H9 (cell line): Measurements from ENCODE around the gene DNAJB6. TPM values are rescaled to one million over a fixed set of nuclear protein-coding genes. Genes with fewer than 3 reads are reported as not detected.

ENCODE experiments used
- DNase-seq: peaks from one replicate; pipeline ENCODE4 v3.0.0-alpha.2; 2017
- H2AFZ ChIP-seq: one replicate; pipeline ENCODE4 v1.6.1; 2013; ENCODE audit warnings: mild to moderate bottlenecking, low read length, control low read depth, moderate library complexity
- H2AK5ac ChIP-seq: 2 replicates; pipeline ENCODE4 v1.6.1; 2013; ENCODE audit warnings: low read length, control low read depth, mixed read lengths; ENCODE audit not compliant: insufficient read length
- H2BK120ac ChIP-seq: one replicate; pipeline ENCODE4 v1.6.1; 2013; ENCODE audit warnings: low read depth, mild to moderate bottlenecking, low read length, control low read depth, inconsistent platforms; ENCODE audit not compliant: poor library complexity, severe bottlenecking
- H2BK12ac ChIP-seq: 2 replicates; pipeline ENCODE4 v1.6.1; 2013; ENCODE audit warnings: low read length, control low read depth, mixed read lengths, low read depth; ENCODE audit not compliant: insufficient read length
- H2BK15ac ChIP-seq: 2 replicates; pipeline ENCODE4 v1.6.1; 2013; ENCODE audit warnings: low read depth, low read length, control low read depth
- H2BK20ac ChIP-seq: one replicate; pipeline ENCODE4 v1.6.1; 2013; ENCODE audit warnings: low read depth, mild to moderate bottlenecking, low read length, control low read depth, inconsistent platforms; ENCODE audit not compliant: poor library complexity, severe bottlenecking
- H2BK5ac ChIP-seq: 2 replicates; pipeline ENCODE4 v1.6.1; 2013; ENCODE audit warnings: low read length, control low read depth, mixed read lengths; ENCODE audit not compliant: insufficient read length
- H3K14ac ChIP-seq: 2 replicates; pipeline ENCODE4 v1.6.1; 2013; ENCODE audit warnings: low read length, control low read depth; ENCODE audit not compliant: insufficient read depth
- H3K18ac ChIP-seq: 2 replicates; pipeline ENCODE4 v1.6.1; 2013; ENCODE audit warnings: low read depth, mild to moderate bottlenecking, mixed read lengths, low read length, control low read depth; ENCODE audit not compliant: insufficient read length
- H3K23ac ChIP-seq: 2 replicates; pipeline ENCODE4 v1.6.1; 2013; ENCODE audit warnings: low read length, control low read depth, mixed read lengths, low read depth; ENCODE audit not compliant: insufficient read length
- H3K23me2 ChIP-seq: 2 replicates; pipeline ENCODE4 v1.6.1; 2013; ENCODE audit warnings: low read depth, mild to moderate bottlenecking, mixed read lengths, low read length, control low read depth; ENCODE audit not compliant: insufficient read length, poor library complexity, severe bottlenecking
- H3K27ac ChIP-seq: 2 replicates; pipeline ENCODE4 v1.5.1; 2013; ENCODE audit warnings: low read length, control low read depth, mixed read lengths, low read depth; ENCODE audit not compliant: insufficient read length
- H3K27me3 ChIP-seq: 2 replicates; pipeline ENCODE4 v1.6.1; 2013; ENCODE audit warnings: low read length, control low read depth, inconsistent platforms; ENCODE audit not compliant: insufficient read depth
- H3K4ac ChIP-seq: 2 replicates; pipeline ENCODE4 v1.6.1; 2013; ENCODE audit warnings: low read depth, mild to moderate bottlenecking, control low read depth, inconsistent platforms, low read length, moderate library complexity
- H3K4me1 ChIP-seq: 2 replicates; pipeline ENCODE4 v1.6.1; 2013; ENCODE audit warnings: low read length, control low read depth, inconsistent platforms; ENCODE audit not compliant: insufficient read depth
- H3K4me2 ChIP-seq: 2 replicates; pipeline ENCODE4 v1.6.1; 2013; ENCODE audit warnings: low read length, control low read depth, mixed read lengths; ENCODE audit not compliant: insufficient read length, insufficient read depth
- H3K56ac ChIP-seq: 2 replicates; pipeline ENCODE4 v1.6.1; 2013; ENCODE audit warnings: low read depth, mild to moderate bottlenecking, mixed read lengths, low read length, control low read depth; ENCODE audit not compliant: insufficient read length
- H3K79me1 ChIP-seq: 2 replicates; pipeline ENCODE4 v1.6.1; 2013; ENCODE audit warnings: low read depth, mild to moderate bottlenecking, moderate library complexity, low read length, control low read depth, inconsistent platforms; ENCODE audit not compliant: insufficient read depth, poor library complexity, severe bottlenecking
- H3K79me2 ChIP-seq: 2 replicates; pipeline ENCODE4 v1.6.1; 2013; ENCODE audit warnings: low read length, control low read depth, inconsistent platforms; ENCODE audit not compliant: insufficient read depth
- H3K9ac ChIP-seq: 2 replicates; pipeline ENCODE4 v1.6.1; 2013; ENCODE audit warnings: low read length, control low read depth, mixed read lengths; ENCODE audit not compliant: insufficient read length; ENCODE audit errors: extremely low read depth
- H3K9me3 ChIP-seq: one replicate; pipeline ENCODE4 v1.6.1; 2013; ENCODE audit warnings: low read depth, low read length, inconsistent platforms; ENCODE audit not compliant: control insufficient read depth
- H3T11ph ChIP-seq: one replicate; pipeline ENCODE4 v1.6.1; 2013; ENCODE audit warnings: mild to moderate bottlenecking, low read length, control low read depth, inconsistent platforms
- H4K20me1 ChIP-seq: one replicate; pipeline ENCODE4 v1.6.1; 2013; ENCODE audit not compliant: control insufficient read depth, insufficient read length, insufficient read depth
- H4K5ac ChIP-seq: 2 replicates; pipeline ENCODE4 v1.6.1; 2013; ENCODE audit warnings: low read depth, mild to moderate bottlenecking, mixed read lengths, low read length, control low read depth; ENCODE audit not compliant: insufficient read length
- H4K8ac ChIP-seq: replicated peaks from 2 replicates; pipeline ENCODE4 v1.6.1; 2013; ENCODE audit warnings: low read length, control low read depth, mixed read lengths, low read depth; ENCODE audit not compliant: insufficient read length
- H4K91ac ChIP-seq: 2 replicates; pipeline ENCODE4 v1.6.1; 2013; ENCODE audit warnings: low read depth, mild to moderate bottlenecking, moderate library complexity, mixed read lengths, low read length, control low read depth; ENCODE audit not compliant: insufficient read length
- H3K27ac Mint-ChIP-seq, 3 experiments: 2 replicates in 2 of 3; 3 replicates in 1 of 3; pipeline ENCODE4 v1.8.0; 2020 to 2021; ENCODE audit warnings: mixed read lengths in 3 of 3, mild to moderate bottlenecking in 1 of 3, moderate library complexity in 1 of 3
- H3K27me3 Mint-ChIP-seq: 2 replicates; pipeline ENCODE4 v1.8.0; 2021; ENCODE audit warnings: low read depth, mild to moderate bottlenecking, moderate library complexity, mixed read lengths
- H3K36me3 Mint-ChIP-seq, 3 experiments: 2 replicates in 2 of 3; 3 replicates in 1 of 3; pipeline ENCODE4 v1.8.0; 2020 to 2021; ENCODE audit warnings: low read depth in 3 of 3, mixed read lengths in 3 of 3; ENCODE audit not compliant: insufficient read depth in 1 of 3
- H3K4me1 Mint-ChIP-seq, 2 experiments: 2 replicates each; pipeline ENCODE4 v1.8.0; 2020; ENCODE audit warnings: mixed read lengths in 2 of 2
- H3K4me3 Mint-ChIP-seq, 2 experiments: 2 replicates in 1 of 2; 3 replicates in 1 of 2; pipeline ENCODE4 v1.8.0; 2020 to 2021; ENCODE audit warnings: mild to moderate bottlenecking in 2 of 2, mixed read lengths in 2 of 2, moderate library complexity in 1 of 2
- H3K9me3 Mint-ChIP-seq, 2 experiments: 2 replicates in 1 of 2; 3 replicates in 1 of 2; pipeline ENCODE4 v1.8.0; 2020; ENCODE audit warnings: mild to moderate bottlenecking in 2 of 2, mixed read lengths in 2 of 2, moderate library complexity in 1 of 2
- CTCF ChIP-seq: fragments of 200-600 bp; sonication (generic); conservative IDR thresholded peaks from 3 replicates; pipeline ENCODE4 v1.8.0; 2021; ENCODE audit warnings: antibody characterized with exemption, mild to moderate bottlenecking
- WGBS: extraction: QIAGEN DNeasy Blood & Tissue Kit; methylation state at CpG from one replicate; pipeline ENCODE4 v1.1.7; 2013; ENCODE audit warnings: missing lambda C conversion rate, low lambda C conversion rate, mixed read lengths; ENCODE audit not compliant: insufficient read length; ENCODE audit errors: extremely low coverage; 5-methylcytosine and 5-hydroxymethylcytosine counted together
- total RNA-seq: library from RNA; stranded (reverse); gene quantifications from 2 replicates; pipeline ENCODE4 v1.2.1, GENCODE V29; 2021

DNAJB6 gene
- total RNA-seq, 1 experiment from 2014 or later, result 215 TPM

- H3K27me3 ChIP-seq, result no peaks in the 10 kb centered on the region
- H3K23ac ChIP-seq, result no peak overlapping the region
- no peak overlapping the region for H3K18ac ChIP-seq
- H3K56ac ChIP-seq, result no peak overlapping the region
- no peak overlapping the region for H3K4me3 Mint-ChIP-seq
- H3K27ac Mint-ChIP-seq, result no peak overlapping the region; a peak in 1 of 7 replicates
- no peaks in the 10 kb centered on the region for H3K79me2 ChIP-seq
- no CpG with 5 or more reads among the region's 27 CpGs for WGBS
- H2BK5ac ChIP-seq, result no peak overlapping the region
- no peak overlapping the region for H3K4me2 ChIP-seq
- no peak overlapping the region for H4K8ac ChIP-seq
- H4K5ac ChIP-seq, result no peak overlapping the region
- peaks cover 35% of the 10 kb centered on the region for H3K27me3 Mint-ChIP-seq
- no peaks in the 10 kb centered on the region for H3K79me1 ChIP-seq
- no peak overlapping the region for H3K14ac ChIP-seq
- H2AFZ ChIP-seq, result no peak overlapping the region
- H3K23me2 ChIP-seq, result no peaks in the 10 kb centered on the region
- H2BK15ac ChIP-seq, result no peak overlapping the region
- H3K27ac ChIP-seq, result no peak overlapping the region
- H4K91ac ChIP-seq, result no peak overlapping the region
- no peak overlapping the region for H2BK12ac ChIP-seq
- no peak overlapping the region for H2AK5ac ChIP-seq
- H3K9me3 ChIP-seq, result no peaks in the 10 kb centered on the region
- H3K36me3 Mint-ChIP-seq, result peaks cover 0 to 8% (median 7%) of the 10 kb centered on the region in 3 experiments; a peak in 4 of 7 replicates
- H2BK20ac ChIP-seq, result no peak overlapping the region
- TF ChIP-seq CTCF, result no peak
- H3K4me1 Mint-ChIP-seq, result no peaks in the 10 kb centered on the region
- no peaks in the 10 kb centered on the region for H3K4me1 ChIP-seq
- H4K20me1 ChIP-seq, result no peaks in the 10 kb centered on the region
- peaks cover 17 to 37% of the 10 kb centered on the region in 2 experiments for H3K9me3 Mint-ChIP-seq
- no peak for DNase-seq
- H3T11ph ChIP-seq, result no peak overlapping the region
- no peak overlapping the region for H3K9ac ChIP-seq
- no peak overlapping the region for H2BK120ac ChIP-seq
- no peak overlapping the region for H3K4ac ChIP-seq
Measured at GRCh38 chr7:157444011-157444842, 107.4 kb downstream of the DNAJB6 start.
